NOMO-1 (cell line): Measurements from ENCODE around the gene GBP7.
A peak's percentile ranks its signal among the peaks of the same experiment; 100 is the strongest.
"Not testable (repeated sequence)": the region's sequence is repeated elsewhere in the genome, so short reads cannot be mapped to it uniquely, and the experiment has no call there.

Source experiments
- DNase-seq, 2 experiments: peaks; one replicate each; lab custom pipeline; 2025; ENCODE audit not compliant: unreplicated experiment in 2 of 2; lab: John Stamatoyannopoulos, UW

The GBP7 gene

DNA sequence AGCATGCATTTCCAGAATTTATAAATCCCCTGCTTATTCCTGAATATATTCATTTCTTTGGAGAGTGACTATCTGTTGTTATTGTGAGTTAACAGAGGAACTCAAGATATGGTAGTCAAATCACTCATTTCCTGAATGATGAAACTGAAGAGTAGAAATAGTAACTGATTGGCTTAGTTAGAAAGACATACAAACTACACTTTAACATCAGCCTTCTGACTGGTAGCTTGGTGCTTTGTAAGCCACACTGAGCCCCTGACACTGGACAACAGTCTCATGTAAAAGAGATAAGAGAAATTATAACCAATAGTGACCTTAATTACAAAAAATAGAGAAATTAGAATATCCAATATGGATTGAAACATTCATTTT, 4.8 kb downstream of the GBP7 start:
- DNase-seq: peak; percentile 8 to 65

DNA sequence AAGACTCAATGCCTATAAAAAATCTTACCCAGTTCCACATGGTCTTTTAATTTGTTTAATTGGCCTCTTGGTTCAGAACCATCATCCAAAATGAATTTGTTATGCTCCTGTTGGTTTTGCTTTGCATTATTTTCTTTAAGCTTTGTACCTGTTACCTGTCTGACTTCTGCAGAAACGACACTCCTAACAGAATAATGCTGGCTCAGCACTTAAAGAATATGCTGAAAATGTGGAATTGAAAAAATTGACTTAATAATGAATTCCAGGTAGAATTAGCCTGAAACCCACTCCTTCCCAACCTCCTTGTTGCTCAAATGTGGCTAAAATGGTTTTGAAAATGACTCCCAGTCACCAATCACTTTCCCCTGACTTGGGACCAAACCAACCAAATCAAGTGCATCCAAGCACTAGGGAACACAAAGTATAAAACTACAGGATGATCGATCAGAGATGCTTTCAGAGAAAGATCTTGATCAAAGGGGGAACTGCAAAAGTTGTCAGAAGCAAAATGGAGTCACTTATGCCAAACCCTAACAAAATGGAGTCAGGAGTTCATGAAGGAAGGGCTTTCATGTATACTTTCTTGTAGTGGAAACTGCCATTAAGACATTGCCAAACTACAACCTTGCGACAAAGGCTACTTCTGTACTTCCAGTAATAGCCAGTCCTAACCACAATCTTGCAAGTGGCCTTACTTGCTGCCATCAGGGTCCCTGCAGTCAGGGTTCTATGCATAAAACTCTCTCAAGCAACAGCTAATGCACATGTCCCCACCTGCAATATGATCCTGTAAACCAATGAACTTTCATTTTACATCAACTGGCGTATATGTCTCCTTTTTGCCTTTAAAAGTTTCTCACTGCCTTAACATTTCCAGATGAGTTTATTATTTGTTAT, 5.4 kb downstream of the GBP7 start:
- peak; percentile 39 to 61 for DNase-seq

DNA sequence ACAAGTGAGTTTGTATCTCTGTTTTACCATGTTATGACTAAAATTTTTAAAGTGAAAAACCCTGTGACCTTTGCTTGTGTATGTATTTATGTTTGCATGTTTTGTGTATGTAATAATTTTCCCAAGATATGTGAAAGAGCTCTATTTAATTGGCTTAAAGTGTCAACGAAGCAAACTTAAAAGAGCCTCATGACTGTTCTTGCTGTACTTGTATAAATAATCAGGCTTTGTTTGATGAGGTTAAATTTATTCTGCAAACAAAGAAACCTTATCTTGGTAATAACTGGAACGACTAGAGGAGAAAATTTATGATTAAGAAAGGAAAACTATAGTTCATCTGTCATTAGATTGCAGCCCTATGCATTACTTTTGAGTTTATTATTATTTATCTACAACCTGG, 6.6 kb downstream of the GBP7 start:
- DNase-seq: no peak

DNA sequence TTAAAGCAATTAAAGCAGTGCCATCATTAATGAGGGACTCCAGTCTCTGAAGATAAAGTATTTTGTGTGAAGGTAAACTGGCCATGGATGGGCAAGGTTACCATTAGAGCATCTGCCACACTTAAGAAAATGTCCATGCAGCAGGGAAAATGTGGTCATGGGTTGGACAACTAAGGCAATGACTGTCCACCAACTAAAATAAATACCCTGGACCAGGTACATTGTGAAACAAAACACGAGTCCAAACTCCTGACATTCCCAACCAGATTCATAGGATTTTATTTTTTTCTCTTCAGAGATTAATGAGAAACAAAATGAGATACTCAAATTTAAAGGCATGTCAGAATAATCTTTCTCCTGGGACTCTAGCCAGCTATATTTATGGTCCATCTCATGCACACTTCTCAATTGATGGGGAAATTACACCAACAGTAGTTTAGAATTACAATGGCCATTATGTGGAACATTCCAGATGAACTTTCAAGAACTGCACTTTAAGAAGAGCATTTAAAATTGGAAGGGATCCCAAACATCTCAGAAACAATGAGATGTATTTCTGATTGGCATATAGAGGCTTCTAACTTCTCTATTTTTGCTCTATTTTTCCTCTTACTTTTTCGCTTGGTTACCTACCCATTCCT, 8.1 kb downstream of the GBP7 start:
- no peak for DNase-seq

GRCh38 chr1:89166705-89167104, 9.1 kb downstream of the GBP7 start:
- no peak for DNase-seq

DNA sequence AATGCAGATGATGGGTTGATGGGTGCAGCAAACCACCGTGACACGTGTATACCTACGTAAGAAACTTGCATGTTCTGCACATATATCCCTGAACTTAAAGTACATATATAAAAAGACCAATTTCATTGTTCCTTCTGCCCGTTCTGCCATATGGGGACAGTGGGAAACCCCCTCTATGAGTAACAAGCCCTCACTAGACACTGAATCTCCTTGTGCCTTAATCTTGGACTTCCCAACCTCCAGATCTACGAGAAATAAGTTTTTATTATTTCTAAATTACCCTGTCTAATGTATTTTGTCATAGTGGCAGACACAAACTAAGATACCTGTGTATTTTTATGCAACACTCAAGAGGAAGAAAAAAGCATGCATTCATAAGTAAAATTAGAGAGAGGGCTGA, 10.0 kb downstream of the GBP7 start:
- DNase-seq: no peak

DNA sequence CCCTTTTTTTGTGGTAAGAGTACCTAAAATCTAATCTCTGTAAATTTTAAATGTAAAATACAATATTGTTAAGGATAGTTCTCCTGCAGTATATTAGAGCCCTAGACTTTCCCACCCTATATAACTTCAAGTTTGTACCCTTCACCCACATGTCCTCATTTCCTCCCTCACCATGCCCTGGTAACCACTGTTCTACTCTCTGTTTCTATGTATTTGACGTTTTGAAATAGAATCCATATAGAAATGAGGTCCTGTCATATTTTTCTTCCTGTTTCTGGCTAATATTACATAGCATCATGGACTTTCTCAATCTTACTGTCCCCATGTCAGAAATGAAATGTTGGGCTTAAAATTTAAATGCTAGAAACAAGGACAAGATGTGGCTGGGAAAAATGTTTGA, 24.8 kb downstream of the GBP7 start:
- DNase-seq: peak in 1 of 2 experiments; percentile 25

DNA sequence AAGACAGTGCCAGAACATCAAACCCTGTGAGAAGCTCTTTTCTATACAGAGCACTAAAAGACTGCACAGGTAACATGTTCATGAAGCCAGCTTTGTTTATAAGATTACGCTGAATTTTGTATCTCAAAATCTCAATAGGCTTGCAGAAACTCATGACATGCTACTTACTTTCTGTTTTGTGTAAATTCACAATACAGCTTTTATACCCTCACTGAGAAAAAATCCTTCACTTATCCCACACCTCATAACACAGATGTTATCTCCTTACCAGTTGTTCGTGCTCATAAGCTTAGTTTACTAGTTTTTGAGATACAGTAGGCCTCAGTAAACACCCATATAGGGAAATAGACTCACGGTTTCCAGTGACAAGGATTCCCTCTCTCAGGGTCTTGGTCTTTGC, 25.8 kb downstream of the GBP7 start:
- DNase-seq: no peak

DNA sequence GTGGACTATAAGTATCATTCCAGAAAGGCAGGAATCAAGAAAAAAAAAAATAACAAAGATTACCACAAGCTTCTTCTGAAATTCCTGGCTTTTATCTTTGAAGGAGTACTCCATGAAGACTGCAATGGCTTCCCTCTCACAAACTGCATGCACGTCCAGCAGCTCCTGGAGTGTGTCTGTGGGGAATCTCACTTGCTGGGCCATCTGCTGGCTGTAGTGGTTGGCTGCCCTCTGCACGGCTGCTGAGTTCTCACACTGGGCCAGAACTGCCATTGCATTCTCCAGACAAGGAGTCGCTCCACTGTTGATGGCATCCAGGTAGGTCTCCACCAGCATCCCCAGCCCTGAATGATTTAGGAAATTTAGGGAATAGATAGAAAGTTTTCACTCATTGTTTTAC, 26.6 kb downstream of the GBP7 start:
- DNase-seq: no peak

DNA sequence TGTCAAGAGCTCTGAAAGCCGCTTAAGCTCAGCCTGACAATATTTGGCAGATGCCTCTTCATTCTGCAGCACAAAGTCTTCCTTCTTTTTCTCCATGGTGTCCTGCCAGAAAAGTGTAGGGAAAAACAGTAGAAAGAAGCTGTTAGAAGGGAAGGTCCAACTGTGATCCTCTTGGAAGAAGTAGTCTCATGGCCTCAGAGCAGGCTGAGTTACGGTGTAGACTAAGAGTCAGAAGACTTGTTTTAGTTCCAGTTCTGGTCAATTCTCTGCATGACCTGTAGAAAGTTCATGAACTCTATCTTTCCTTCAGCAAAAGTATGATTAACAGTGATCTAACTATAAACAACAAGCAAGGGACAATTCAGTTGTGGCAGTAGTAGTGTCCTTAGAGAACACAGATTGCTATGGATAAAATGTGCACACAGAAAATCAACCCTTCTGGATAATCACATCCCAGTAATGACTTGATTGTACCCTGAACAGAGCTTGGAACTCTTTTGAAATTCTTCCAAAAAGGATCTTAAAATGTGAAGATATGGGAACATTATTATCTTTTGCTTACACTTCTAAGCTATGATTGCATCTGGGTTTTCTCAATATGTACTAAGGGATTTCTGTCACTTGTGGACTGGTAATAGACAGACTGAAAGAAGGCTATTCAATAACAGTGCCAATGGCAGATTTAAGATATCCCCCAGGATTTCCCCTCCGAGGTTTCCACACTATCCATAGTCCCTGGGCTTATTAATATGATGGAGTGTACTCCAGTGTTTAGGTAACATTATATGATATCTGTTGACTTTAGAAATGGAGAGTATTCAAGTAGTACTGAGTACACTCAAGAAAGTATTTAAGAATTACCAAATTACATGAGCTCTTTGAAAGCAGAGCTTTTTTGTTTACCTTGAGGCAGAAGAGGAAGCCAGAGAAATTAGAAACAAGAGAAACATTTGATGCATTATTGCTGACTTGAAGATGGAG, 27.8 kb downstream of the GBP7 start:
- DNase-seq: no peak

GRCh38 chr1:89146721-89147120, 29.1 kb downstream of the GBP7 start:
- no peak for DNase-seq

DNA sequence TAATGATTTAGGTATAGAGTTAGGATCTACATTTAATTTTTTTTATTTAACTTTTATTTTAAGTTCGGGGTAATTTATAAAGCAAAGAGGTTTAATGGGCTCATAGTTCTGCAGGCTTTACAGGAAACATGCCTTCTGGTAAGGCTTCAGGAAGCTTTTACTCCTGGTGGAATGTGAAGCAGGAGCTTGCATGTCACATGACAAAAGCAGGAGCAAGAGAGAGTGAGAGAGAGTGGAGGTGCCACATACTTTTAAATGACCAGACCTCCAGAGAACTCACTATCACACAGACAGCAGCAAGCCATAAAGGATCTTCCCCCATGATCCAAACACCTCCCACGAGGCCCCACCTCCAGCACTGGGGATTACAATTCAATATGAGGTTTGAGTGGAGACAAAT, 32.3 kb downstream of the GBP7 start:
- no peak for DNase-seq

- no peak for DNase-seq
Measured at GRCh38 chr1:89142160-89142559, 33.6 kb downstream of the GBP7 start.

GRCh38 chr1:89133747-89134146, 42.1 kb downstream of the GBP7 start:
- no peak for DNase-seq

- DNase-seq: no peak
Measured at GRCh38 chr1:89130716-89131115, 45.1 kb downstream of the GBP7 start.

- DNase-seq: peak; percentile 4 to 42
Measured at GRCh38 chr1:89129911-89130310, 45.9 kb downstream of the GBP7 start.

DNA sequence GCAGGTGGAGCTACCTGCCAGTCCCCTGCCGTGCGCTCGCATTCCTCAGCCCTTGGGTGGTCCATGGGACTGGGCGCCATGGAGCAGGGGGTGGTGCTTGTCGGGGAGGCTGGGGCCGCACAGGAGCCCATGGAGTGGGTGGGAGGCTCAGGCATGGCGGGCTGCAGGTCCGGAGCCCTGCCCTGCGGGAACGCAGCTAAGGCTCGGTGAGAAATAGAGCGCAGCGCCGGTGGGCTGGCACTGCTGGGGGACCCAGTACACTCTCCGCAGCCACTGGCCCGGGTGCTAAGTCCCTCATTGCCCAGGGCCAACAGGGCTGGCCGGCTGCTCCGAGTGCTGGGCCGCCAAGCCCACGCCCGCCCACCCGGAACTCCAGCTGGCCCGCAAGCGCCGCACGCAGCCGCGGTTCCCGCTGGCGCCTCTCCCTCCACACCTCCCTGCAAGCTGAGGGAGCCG, 47.8 kb downstream of the GBP7 start:
- not testable (repeated sequence) for DNase-seq

DNA sequence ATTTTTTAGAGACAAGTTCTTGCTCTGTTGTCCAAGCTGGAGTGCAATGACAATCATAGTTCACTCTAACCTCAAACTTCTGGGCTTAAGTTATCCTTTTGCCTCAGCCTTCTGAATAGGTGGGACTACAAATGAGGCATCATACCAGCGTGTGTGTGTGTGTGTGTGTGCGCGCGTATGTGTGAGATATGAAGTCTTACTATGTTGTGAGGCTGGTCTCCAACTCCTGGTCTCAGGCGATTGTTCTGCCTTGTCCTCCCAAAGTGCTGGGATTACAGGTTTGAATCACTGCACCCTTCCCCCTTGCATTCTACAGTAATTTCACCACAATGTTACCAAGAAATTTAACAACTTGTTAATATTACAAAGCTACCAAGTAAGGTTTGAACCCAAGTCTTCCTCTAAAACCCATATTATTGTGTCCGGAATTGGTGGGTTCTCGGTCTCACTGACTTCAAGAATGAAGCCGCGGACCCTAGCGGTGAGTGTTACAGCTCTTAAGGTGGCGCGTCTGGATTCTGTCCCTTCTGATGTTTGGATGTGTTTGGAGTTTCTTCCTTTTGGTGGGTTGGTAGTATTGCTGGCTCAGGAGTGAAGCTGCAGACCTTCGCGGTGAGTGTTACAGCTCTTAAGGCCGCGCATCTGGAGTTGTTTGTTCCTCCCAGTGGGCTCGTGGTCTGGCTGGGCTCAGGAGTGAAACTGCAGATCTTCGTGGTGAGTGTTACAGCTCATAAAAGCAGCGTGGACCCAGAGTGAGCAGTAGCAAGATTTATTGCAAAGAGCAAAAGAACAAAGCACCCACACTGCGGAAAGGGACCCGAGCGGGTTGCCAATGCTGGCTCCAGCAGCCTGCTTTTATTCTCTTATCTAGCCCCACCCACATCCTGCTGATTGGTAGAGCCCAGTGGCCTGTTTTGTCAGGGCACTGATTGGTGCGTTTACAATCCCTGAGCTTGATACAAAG, 48.9 kb downstream of the GBP7 start:
- not testable (repeated sequence) for DNase-seq

DNA sequence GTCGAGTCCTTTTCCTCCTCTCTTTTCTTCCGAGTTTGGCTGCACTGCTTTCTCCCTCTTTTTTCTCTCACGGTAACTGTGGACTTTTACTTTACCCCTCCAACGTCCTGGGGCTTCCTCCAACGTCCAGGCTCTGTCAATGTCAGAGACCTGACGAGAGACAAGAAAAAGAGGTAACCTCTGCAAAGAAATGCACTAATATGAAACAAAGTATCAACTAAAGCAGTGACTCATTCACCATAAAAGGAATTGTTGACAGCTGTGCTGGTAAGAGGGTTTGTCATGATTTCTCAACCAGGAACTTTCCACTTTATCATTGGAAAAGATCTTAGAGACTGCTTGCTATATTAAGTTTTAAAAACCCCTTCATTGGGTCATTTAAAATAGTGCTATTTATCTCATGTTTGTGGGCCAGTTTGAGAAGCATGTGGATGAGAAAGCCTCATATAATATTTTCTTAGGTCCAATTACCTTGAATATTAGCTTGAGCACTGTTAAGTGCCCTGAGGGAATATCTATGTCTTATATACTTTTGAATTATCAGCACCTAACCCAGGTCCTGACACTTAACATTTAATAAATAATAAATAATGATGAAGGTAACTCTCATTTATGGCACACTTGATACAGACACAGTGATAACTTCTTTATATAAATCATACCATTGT, 49.8 kb downstream of the GBP7 start, which contains the start of gene GBP2:
GBP2 (minus strand) TSS at position 202 of the 668 bp plus-strand sequence. CDS start 4,148 bp downstream, outside the sequence.
- peak; percentile 22 to 79 for DNase-seq
